ENCODE data around the gene APOBEC3F. TPM values are rescaled to one million over a fixed set of nuclear protein-coding genes. Genes with fewer than 3 reads are reported as not detected.
A peak's percentile ranks its signal among the peaks of the same experiment; 100 is the strongest.
"Not testable (repeated sequence)": the region's sequence is repeated elsewhere in the genome, so short reads cannot be mapped to it uniquely, and the experiment has no call there.

The APOBEC3F gene
- total RNA-seq (10 to 100 TPM in 7 of 9 donors, 1 to 10 TPM in 2; 7.0 to 22.1 (median 10.6) TPM), polyA plus RNA-seq (10 to 100 TPM in 2 of 3 donors, 1 to 10 TPM in 1; 8.6 to 20.2 (median 12.9) TPM)
- long read RNA-seq, donor 1, partial matches to known transcripts: 0 of 2 reads
- long read RNA-seq, donor 1, other reads (novel, unspliced or antisense): 0 of 2 reads
- long read RNA-seq, donor 2: 0 reads
- long read RNA-seq, donor 3, partial matches to known transcripts: 0 of 1 reads
- long read RNA-seq, donor 3, other reads (novel, unspliced or antisense): 0 of 1 reads
- long read RNA-seq, donor 4, partial matches to known transcripts: 1 of 5 reads
- long read RNA-seq, donor 4, other reads (novel, unspliced or antisense): 1 of 5 reads
- long read RNA-seq, donor 5, transcript APOBEC3F-201 (7 exons, 2,694 nt): major isoform, 10 of 22 reads
- long read RNA-seq, donor 5, partial matches to known transcripts: 9 of 22 reads
- long read RNA-seq, donor 5, other reads (novel, unspliced or antisense): 2 of 22 reads
- long read RNA-seq, donor 6, partial matches to known transcripts: 1 of 6 reads
- long read RNA-seq, donor 6, other reads (novel, unspliced or antisense): 2 of 6 reads
- long read RNA-seq, donor 7, partial matches to known transcripts: 0 of 2 reads
- long read RNA-seq, donor 7, other reads (novel, unspliced or antisense): 0 of 2 reads
- long read RNA-seq, donor 8, partial matches to known transcripts: 0 of 1 reads
- long read RNA-seq, donor 8, other reads (novel, unspliced or antisense): 0 of 1 reads
- long read RNA-seq, donor 9, partial matches to known transcripts: 0 of 3 reads
- long read RNA-seq, donor 9, other reads (novel, unspliced or antisense): 0 of 3 reads
- long read RNA-seq, donor 10, partial matches to known transcripts: 0 of 2 reads
- long read RNA-seq, donor 10, other reads (novel, unspliced or antisense): 0 of 2 reads

DNA sequence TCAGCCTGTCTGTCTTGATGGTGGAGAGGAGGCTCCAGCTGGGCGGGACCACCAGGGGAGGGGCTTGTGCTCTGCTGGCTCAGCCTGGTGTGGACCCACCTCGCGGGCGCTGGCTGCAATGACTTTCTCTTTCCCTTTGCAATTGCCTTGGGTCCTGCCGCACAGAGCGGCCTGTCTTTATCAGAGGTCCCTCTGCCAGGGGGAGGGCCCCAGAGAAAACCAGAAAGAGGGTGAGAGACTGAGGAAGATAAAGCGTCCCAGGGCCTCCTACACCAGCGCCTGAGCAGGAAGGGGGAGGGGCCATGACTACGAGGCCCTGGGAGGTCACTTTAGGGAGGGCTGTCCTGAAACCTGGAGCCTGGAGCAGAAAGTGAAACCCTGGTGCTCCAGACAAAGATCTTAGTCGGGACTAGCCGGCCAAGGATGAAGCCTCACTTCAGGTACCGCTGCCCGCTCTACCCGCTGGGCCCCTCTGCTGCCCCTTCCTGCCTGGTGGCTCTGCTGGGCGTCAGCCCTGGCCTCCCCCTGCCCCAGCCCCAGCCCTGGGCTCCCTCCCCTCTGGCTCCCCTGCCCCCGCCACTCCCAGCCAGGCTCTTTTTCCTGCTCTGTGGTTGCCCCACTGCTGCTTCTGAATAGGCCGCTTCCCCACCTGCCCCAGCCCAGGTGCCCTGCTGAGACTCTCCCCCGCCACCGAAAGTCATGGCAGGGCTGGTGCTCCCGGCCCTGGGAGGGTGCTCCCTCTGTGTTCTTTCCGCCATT lies at the start of gene APOBEC3F:
APOBEC3F (plus strand) TSS at position 327 of the 759 bp plus-strand sequence; CDS start at position 424, 97 bp downstream.
- 0 to 1% (median 1%) methylated on average over 12 to 20 of the region's 21 CpGs for WGBS, 4 donors
- peak in 1 of 2 donors; percentile 81 for TF ChIP-seq POLR2A (IDR thresholded peaks at IDR 0.05)
- peak within 1 kb of the TSS; percentile 37 to 70 (median 56) for H3K4me3 ChIP-seq
- H3K27me3 ChIP-seq; H3K9me3 ChIP-seq (replicated peaks in 1 of 3); H3K36me3 ChIP-seq (replicated peaks in 1 of 2); intact Hi-C loops (cut with DNase I): not testable (repeated sequence)
- H3K27ac ChIP-seq: peak within 1 kb of the TSS; percentile 31 to 96 (median 84)
- peaks cover 7 to 15% of the 10 kb centered on the region in 2 donors for H3K4me1 ChIP-seq (replicated peaks in 1 of 2)
- peak; percentile 61 to 89 (median 80) for DNase-seq

DNA sequence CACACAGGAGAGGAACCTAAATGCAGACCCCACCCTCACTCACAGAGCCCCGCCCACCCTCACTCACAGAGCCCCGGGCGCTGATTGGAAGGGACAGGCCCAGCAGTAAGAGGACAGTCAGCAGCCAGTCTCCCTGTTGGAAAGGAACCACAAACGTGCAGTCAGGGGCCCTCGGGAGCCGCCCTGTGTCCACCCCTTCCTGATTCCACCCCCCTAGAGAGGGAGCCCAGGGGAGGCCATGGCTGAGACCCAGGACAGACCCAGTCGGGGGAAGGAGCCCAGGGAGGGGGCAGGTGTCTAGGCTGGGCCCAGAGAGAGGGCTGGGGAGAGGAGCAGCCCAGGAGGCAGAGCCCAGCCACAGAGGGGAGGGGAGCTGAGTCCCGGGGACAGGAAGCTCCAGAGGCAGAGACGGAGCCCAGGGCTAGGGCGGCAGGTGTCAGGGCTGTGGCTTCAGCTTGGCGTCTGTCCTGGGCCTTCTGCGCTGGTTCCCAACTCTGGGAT lies 47.7 kb upstream of the APOBEC3F start:
- WGBS, 4 donors: 57 to 75% (median 63%) methylated on average over 3 to 12 of the region's 12 CpGs
- H3K27ac ChIP-seq; H3K4me1 ChIP-seq (replicated peaks in 1 of 2); H3K4me3 ChIP-seq; DNase-seq; H3K9me3 ChIP-seq (replicated peaks in 1 of 3); intact Hi-C loops (cut with DNase I); H3K27me3 ChIP-seq; H3K36me3 ChIP-seq (replicated peaks in 1 of 2): not testable (repeated sequence)

GRCh38 chr22:38996105-38996504 lies 44.6 kb upstream of the APOBEC3F start:
- H3K4me3 ChIP-seq: no peak overlapping the region
- no peaks in the 10 kb centered on the region for H3K4me1 ChIP-seq (replicated peaks in 1 of 2)
- H3K27ac ChIP-seq: no peak overlapping the region
- DNase-seq: no peak
- H3K27me3 ChIP-seq: peaks cover 6% of the 10 kb centered on the region
- H3K36me3 ChIP-seq (replicated peaks in 1 of 2): no peaks in the 10 kb centered on the region
- intact Hi-C loops (cut with DNase I): no loop called here
- H3K9me3 ChIP-seq (replicated peaks in 1 of 3): no peaks in the 10 kb centered on the region
- no peak for TF ChIP-seq POLR2A (IDR thresholded peaks at IDR 0.05)
- 66 to 83% (median 72%) methylated on average over 6 of the region's 6 CpGs for WGBS, 4 donors

- 87 to 98% (median 89%) methylated on average over 3 of the region's 3 CpGs for WGBS, 4 donors
- Histone ChIP-seq H3K27ac (no peak overlapping the region), H3K4me1 (replicated peaks in 1 of 2) (no peaks in the 10 kb centered on the region), H3K9me3 (replicated peaks in 1 of 3) (no peaks in the 10 kb centered on the region), H3K27me3 (peaks cover 6% of the 10 kb centered on the region), H3K4me3 (no peak overlapping the region), H3K36me3 (replicated peaks in 1 of 2) (no peaks in the 10 kb centered on the region)
- TF ChIP-seq, protein P1, sequence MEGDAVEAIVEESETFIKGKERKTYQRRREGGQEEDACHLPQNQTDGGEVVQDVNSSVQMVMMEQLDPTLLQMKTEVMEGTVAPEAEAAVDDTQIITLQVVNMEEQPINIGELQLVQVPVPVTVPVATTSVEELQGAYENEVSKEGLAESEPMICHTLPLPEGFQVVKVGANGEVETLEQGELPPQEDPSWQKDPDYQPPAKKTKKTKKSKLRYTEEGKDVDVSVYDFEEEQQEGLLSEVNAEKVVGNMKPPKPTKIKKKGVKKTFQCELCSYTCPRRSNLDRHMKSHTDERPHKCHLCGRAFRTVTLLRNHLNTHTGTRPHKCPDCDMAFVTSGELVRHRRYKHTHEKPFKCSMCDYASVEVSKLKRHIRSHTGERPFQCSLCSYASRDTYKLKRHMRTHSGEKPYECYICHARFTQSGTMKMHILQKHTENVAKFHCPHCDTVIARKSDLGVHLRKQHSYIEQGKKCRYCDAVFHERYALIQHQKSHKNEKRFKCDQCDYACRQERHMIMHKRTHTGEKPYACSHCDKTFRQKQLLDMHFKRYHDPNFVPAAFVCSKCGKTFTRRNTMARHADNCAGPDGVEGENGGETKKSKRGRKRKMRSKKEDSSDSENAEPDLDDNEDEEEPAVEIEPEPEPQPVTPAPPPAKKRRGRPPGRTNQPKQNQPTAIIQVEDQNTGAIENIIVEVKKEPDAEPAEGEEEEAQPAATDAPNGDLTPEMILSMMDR (IDR thresholded peaks at IDR 0.05): no peak
- TF ChIP-seq POLR2A (IDR thresholded peaks at IDR 0.05): no peak
- intact Hi-C loops (cut with DNase I): no loop called here
- DNase-seq: no peak
Observed at GRCh38 chr22:38997518-38997917, 43.1 kb upstream of the APOBEC3F start.

GRCh38 chr22:39003165-39003638 lies 37.5 kb upstream of the APOBEC3F start:
- Histone ChIP-seq H3K36me3 (replicated peaks in 1 of 2) (no peaks in the 10 kb centered on the region), H3K27ac (no peak overlapping the region), H3K4me1 (replicated peaks in 1 of 2) (peaks cover 0 to 7% of the 10 kb centered on the region in 2 donors), H3K9me3 (replicated peaks in 1 of 3) (no peaks in the 10 kb centered on the region), H3K4me3 (no peak overlapping the region), H3K27me3 (no peaks in the 10 kb centered on the region)
- TF ChIP-seq, protein P1 (IDR thresholded peaks at IDR 0.05): peak; percentile 71 to 91 (median 82)
- no peak for TF ChIP-seq POLR2A (IDR thresholded peaks at IDR 0.05)
- WGBS, 4 donors: 11 to 25% (median 15%) methylated on average over 7 of the region's 7 CpGs
- intact Hi-C loops (cut with DNase I): loop anchor here (5.0 to 10.0 kb wide), 4 partner anchors 136 to 312 kb away; partner anchors contain the start of gene RPL3 (in 1 of the 2)
- peak; percentile 70 to 88 (median 87) for DNase-seq

Measured in adrenal gland (tissue), 19 donors.